ENCODE data around the gene PRR19.

Gene PRR19

DNA sequence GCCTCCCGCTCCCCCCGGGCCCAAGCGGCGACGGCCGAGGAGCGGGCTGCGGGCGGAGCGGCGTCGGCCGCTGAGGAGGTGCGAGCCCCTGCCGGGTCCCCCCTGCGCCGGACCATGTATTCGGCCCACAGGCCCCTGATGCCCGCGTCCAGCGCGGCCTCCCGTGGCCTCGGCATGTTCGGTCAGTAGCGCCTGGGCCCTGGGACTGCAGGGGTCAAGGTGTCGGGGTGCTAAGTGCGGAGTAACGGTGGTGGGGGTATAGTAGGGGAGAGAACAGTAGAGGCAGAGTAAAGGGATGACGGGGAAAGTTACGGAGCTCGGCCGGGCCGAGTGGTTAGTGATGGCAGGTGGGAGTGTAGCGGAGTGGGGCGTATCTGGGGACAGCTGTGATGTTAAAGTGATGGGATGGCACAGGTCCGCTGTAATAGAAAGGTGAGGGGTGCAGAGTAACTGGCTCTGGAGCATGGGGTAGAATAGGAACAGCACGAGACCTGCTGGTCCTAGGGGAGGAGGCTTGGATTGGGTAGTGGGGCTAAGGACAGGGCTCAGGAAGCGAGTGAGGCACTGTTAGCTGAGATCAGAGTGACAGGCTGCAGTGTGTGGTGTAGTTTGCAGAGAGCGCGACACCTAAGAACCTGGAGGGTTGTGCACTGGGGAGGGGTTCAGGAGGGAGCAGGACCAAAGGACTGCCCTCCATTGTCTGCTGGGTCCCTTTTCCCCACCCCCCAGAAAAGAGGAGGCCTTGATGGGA, 17.2 kb upstream of the PRR19 start:
- DNase-seq, result peak; percentile 18 to 61 (median 53)

DNA sequence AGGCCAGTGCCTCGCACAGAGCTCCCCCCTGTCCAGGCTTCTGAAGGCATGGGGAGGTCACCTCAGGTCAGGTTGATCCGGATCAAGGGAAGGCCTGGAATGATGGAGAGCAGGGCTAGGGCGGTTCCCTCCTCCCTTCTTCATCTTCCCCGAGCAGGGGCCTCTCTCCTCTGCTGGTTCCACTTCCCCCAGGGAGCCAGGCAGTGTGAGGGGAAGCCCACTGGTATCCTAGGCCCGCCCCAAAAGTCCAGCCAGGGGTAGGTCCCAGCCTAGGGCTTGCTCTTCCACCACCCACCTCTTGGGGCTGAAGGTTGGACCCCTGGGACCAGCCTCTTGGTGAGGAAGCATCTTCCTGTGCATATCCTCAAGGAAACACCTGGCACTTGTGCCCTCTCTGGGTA, 16.4 kb upstream of the PRR19 start:
- DNase-seq, result no peak

DNA sequence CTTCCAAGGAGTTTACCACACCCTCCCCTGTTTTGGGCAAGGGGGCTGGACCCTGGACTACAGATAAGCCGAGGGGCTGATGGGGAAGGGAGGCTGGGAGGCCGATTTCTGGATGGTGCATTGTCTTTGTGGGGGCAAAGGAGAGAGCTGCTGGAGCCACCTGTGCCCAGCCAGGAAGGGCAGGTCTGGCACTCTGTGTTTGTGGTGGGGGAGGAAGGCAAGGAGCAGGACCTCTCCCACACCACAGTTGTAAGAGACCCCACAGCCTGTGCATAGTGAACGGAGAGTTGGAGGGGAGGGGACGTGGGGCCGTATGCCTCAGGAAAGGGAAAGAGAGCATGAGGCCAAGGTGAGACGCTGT, 16.0 kb upstream of the PRR19 start:
- no peak for DNase-seq

DNA sequence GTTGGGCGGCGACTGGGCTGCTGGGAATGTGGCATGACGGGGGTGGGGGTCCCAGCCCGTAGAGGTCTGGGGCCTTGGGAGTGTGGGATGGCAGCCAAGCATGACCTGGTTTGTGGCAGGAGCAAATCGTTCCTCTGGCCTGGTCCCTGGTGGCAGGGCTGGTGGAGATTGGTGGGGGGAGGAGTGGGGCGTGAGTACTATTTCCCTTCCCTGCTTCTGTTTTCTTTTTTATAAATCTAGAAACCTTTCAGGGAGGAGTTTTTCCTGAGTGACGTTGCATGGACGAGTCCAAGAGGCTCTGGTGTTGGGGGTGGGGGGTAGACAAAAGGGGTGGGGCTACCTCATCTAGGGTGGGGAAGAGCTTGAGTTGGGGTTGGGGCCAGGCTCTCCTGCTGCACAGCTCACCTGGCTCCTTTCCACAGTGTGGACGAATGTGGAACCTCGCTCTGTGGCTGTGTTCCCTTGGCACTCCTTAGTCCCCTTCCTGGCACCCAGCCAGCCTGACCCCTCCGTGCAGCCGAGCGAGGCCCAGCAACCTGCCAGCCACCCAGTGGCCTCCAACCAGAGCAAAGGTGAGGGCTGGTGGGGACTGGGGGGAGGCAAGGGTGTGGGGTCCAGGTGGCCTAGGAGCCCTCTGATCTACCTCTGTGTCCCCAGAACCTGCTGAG, 15.4 kb upstream of the PRR19 start:
- DNase-seq, result no peak

DNA sequence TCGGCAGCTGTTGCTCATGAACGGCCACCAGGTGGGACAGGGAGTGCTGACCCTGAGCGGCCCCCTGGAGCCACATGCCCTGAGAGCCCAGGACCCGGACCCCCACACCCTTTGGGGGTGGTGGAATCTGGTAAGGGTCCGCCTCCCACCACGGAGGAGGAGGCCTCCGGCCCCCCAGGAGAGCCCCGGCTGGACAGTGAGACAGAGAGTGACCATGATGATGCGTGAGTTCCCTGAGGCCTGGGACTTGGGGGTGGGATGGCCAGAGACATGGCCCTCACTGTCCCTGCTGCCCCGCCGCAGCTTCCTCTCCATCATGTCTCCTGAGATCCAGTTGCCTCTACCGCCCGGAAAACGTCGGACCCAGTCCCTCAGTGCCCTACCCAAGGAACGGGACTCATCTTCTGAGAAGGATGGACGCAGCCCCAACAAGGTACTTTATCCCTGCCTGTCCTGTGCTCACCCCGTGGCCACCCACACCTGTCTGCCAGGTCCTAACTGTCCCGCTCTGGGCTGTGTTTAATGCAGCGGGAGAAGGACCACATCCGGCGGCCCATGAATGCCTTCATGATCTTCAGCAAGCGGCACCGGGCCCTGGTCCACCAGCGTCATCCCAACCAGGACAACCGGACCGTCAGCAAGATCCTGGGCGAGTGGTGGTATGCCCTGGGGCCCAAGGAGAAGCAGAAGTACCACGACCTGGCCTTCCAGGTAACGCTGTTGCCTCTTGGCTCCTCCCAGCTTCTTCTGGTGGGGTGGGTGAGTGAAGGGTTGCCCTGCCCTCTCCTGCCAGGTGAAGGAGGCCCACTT, 14.7 kb upstream of the PRR19 start:
- DNase-seq, result no peak

DNA sequence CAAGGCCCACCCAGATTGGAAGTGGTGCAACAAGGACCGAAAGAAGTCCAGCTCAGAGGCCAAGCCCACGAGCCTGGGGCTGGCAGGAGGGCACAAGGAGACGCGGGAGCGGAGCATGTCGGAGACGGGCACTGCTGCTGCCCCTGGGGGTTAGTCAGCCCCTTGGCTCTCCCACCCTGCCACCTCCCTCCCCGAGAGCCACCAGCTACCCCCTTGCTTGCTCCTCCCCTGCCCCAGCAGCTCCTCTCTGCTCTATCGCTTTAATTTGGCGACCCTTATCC, 14.2 kb upstream of the PRR19 start:
- no peak for DNase-seq

DNA sequence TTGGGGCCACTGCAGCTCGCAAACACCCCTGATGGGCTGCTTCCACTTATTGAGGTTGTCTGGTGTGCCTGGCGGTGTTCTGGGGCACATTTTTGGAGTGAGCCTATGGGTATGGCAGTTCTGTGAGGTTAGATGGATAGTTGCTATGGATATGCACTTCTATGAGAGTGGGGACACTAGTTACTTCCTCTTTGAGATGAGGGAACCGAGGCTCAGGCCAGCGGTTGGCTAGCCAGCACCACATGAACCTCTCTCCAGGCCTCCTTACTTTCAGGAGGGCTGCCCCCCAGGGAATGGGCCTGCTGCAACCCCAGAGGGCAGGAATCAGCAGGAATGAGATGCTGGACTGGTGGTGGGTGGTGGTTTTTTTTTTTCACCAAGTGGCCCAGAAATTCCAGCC, 13.5 kb upstream of the PRR19 start:
- no peak for DNase-seq

DNA sequence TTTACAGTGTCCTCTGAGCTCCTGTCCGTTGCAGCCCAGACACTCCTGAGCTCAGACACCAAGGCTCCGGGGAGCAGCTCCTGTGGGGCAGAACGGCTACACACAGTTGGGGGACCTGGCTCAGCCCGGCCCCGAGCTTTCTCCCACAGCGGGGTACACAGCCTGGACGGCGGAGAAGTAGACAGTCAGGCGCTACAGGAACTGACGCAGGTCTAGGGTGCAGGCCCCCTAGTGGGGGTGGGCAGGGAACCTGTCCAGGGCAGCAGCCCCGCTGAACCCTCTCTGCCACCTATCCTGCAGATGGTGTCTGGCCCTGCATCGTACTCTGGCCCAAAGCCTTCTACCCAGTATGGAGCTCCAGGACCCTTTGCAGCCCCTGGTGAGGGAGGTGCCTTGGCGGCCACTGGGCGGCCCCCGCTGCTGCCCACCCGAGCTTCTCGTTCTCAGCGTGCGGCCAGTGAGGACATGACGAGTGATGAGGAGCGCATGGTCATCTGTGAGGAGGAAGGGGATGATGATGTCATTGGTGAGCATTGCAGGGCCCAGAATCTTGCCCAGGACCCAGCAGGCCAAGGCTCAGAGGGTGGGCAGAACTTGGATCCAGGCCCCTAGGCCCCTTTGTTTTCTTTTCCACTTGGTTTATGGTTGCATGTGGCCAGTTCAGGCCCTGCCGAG, 12.9 kb upstream of the PRR19 start:
- DNase-seq, result no peak

DNA sequence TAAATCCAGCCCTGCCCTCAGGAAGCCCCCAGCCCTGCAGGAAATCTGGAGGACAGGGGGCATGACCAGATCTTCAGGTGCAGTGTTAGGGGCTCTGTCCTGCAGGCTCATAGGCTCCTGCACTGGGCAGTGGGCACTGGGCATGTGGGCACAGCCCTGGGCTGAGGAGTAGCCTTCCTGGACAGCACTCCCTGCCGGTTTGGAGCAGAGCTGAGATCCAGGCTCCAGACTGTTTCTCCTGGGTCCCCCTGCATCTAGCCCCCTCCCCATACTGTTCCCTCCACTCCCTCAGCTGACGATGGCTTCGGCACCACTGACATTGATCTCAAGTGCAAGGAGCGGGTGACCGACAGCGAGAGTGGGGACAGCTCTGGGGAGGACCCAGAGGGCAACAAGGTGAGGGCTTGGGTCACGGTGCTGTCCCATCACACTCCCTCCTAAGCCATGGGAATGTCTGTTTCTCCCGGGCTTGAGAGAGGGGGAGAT, 12.3 kb upstream of the PRR19 start:
- DNase-seq, result no peak

DNA sequence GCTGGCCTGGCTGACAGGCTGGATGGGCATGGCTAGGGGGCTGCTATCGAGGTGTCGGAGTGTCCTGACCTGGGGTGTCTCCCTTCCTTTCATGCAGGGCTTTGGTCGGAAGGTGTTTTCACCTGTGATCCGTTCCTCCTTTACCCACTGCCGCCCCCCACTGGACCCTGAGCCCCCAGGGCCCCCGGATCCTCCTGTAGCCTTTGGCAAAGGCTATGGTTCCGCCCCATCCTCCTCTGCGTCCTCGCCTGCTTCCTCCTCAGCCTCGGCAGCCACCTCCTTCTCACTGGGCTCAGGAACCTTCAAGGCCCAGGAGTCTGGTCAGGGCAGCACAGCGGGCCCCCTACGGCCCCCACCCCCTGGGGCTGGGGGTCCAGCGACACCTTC, 11.8 kb upstream of the PRR19 start:
- no peak for DNase-seq

DNA sequence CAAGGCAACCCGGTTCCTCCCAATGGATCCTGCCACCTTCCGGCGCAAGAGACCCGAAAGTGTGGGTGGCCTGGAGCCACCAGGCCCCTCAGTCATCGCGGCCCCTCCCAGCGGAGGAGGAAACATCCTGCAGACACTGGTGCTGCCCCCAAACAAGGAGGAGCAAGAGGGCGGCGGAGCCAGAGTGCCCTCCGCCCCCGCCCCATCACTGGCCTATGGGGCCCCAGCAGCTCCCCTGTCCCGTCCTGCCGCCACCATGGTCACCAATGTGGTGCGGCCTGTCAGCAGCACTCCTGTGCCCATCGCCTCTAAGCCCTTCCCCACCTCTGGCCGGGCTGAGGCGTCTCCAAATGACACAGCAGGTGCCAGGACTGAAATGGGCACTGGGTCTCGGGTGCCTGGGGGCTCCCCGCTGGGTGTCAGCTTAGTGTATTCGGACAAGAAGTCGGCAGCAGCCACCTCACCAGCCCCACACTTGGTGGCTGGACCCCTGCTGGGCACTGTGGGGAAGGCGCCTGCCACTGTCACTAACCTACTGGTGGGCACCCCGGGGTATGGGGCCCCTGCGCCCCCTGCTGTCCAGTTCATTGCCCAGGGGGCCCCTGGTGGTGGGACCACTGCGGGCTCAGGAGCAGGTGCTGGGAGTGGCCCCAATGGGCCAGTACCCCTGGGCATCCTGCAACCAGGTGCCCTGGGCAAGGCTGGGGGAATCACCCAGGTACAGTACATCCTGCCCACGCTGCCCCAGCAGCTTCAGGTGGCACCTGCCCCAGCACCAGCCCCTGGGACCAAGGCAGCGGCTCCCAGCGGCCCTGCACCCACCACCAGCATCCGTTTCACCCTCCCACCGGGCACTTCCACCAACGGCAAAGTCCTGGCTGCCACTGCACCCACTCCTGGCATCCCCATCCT, 11.2 kb upstream of the PRR19 start:
- no peak for DNase-seq

DNA sequence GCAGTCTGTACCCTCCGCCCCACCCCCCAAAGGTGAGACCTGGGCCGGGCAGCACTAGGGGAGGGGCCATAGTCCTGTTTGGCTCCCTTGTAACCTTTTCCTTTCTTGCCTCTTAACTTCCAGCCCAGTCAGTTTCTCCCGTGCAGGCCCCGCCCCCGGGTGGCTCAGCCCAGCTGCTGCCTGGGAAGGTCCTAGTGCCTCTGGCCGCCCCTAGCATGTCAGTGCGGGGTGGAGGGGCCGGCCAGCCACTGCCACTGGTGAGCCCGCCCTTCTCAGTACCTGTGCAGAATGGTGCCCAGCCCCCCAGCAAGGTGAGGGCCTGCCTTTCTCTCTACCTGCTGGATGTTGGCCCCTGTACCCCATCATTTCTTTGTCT, 10.5 kb upstream of the PRR19 start:
- DNase-seq, result no peak

DNA sequence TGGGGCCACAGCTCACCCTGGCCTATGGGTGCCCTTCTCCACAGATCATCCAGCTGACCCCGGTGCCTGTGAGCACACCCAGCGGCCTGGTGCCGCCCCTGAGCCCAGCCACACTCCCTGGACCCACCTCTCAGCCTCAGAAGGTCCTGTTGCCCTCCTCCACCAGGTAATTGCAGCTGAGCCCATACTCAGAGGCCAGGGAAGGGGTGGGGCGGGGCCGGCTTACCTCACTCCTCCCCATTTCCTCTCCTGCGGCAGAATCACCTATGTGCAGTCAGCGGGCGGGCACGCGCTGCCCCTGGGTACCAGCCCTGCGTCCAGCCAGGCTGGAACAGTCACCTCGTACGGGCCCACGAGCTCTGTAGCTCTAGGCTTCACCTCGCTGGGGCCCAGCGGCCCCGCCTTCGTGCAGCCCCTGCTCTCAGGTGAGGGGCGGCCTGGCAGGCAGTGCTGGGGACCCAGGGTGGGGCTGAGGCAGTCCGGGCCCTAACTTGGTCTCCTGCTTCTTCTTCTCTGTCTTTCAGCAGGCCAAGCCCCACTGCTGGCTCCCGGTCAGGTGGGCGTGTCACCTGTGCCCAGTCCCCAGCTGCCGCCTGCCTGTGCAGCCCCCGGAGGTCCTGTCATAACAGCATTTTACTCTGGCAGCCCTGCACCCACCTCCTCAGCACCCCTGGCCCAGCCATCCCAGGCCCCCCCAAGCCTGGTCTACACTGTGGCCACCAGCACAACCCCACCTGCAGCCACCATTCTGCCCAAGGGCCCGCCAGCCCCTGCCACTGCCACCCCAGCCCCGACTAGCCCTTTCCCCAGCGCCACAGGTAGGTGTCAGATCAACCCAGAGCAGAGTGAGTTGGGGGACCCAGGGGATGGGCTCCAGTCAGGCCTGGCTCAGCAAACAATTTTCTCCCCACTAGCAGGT, 9.6 kb upstream of the PRR19 start:
- DNase-seq, result no peak

DNA sequence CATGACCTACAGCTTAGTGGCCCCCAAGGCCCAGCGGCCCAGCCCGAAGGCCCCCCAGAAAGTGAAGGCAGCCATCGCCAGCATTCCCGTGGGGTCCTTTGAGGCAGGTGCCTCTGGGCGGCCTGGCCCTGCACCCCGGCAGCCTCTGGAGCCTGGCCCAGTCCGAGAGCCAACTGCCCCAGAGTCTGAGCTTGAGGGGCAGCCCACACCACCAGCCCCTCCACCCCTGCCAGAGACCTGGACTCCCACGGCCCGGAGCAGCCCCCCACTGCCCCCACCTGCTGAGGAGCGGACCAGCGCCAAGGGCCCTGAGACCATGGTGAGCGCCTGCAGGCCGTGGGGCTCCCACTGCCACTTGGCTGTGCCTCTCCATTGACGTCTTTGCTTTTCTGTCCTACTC, 9.0 kb upstream of the PRR19 start:
- no peak for DNase-seq

DNA sequence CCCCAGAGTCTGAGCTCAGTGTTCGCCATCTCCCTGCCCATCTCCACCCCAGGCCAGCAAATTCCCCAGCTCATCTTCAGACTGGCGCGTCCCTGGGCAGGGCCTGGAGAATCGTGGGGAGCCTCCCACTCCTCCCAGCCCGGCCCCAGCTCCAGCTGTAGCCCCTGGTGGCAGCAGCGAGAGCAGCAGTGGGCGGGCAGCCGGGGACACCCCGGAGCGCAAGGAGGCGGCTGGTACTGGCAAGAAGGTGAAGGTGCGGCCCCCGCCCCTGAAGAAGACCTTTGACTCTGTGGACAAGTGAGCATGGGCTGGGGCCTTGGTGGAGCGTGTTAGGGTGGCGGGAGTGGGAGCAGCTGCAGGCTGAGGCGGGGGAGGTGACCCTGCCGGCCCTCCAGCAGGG, 8.4 kb upstream of the PRR19 start:
- no peak for DNase-seq

DNA sequence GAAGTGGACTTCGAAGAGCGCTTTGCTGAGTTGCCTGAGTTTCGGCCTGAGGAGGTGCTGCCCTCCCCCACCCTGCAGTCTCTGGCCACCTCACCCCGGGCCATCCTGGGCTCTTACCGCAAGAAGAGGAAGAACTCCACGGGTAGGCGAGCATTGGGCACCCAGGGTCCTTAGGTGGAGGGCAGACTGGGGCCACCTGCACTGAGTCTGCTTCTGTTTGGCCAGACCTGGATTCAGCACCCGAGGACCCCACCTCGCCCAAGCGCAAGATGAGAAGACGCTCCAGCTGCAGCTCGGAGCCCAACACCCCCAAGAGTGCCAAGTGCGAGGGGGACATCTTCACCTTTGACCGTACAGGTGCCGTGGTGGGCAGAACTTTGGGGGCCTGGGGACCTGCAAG, 8.0 kb upstream of the PRR19 start:
- no peak for DNase-seq

DNA sequence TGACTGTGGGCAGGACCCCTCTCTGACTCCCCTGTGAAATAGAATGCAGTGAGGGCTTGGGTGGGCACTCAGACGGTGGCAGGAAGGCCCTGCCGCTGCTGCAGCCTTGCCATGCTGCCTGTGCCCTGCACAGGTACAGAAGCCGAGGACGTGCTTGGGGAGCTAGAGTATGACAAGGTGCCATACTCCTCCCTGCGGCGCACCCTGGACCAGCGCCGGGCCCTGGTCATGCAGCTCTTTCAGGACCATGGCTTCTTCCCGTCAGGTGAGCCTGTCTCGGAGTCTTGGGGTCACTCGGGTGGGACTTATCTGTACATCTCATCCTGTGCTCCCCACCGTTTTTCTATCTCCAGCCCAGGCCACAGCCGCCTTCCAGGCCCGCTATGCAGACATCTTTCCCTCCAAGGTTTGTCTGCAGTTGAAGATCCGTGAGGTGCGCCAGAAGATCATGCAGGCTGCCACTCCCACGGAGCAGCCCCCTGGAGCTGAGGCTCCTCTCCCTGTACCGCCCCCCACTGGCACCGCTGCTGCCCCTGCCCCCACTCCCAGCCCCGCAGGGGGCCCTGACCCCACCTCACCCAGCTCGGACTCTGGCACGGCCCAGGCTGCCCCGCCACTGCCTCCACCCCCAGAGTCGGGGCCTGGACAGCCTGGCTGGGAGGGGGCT, 7.3 kb upstream of the PRR19 start:
- no peak for DNase-seq

DNA sequence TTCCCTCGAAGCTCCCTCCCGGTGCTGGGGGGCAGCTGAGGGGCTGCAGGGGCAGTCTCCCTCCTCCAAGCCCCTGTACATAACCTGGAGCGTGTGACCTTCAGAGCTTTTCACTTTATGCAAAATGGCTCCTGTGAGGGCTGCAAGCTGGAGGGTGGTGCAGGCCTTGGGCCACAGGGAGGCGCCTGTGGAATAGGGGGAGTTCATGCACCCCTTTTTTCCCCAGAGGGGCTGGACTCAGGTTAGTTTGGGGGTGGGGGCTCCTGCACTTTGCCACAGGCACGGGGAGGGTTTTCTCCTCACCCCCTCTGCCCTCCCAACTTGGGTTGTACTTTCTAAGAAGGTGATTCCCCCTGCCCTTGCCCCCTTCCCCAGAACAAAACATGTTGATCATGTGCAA, 6.6 kb upstream of the PRR19 start:
- DNase-seq, result no peak

DNA sequence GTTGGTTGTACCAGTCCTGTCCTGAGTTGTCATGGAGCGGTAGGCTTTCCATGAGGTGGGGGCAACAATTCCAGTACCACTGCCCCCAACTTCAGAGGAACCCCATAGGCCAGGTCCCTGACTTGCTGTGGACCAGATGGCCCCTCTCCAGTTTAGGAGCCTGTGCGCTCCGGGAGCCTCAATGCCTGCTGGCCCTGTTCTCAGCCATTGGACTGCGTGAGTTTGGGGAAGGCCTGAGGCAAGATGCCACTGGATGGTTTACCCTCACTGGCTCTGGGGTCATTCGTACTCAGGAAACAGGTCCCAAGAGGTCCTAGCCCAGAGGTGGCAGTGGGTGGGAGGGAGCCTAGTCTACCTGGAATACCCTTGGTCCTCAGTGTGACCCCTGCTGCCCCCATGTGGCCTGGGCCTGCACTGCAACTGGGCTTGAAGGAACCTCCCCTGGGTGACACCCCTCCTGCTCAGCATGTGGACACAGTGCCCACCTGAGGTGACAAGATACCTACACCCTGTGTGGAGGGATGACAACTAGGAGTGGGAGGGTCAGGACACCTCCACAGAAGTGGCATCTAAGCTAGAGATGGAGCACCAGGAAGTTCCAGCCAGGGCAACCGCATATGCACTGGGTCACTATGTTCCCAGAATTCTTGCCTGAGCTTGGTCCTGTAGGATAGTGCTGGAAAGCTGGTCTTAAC, 6.0 kb upstream of the PRR19 start:
- DNase-seq, result peak; percentile 75 to 82 (median 79)

DNA sequence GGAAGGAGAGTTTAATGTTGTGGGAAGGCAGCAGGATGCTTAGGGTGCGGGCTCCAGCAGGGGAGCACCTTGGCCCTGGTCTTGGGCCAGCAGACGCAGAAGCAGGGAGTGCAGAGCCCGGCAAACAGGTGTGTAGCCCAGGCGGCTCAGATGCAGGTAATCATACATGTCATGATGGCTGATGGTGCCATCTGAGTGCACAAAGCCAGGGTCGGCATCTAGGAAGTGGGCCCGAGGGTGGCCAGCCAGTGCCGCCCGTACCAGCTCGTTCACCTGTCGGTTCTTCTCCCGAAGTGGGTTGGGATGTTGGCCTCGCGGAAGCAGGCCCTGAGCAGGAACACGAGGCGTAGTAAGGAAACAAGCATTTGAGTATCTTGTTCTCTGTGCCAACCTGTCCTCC, 4.9 kb upstream of the PRR19 start:
- no peak for DNase-seq
